Uterus (tissue), 2 donors: ENCODE measurements around the gene ENOPH1.

Source experiments
- CTCF ChIP-seq, 4 experiments: fragments of 200-600 bp in 2 of 4; fragments of 450-650 bp in 2 of 4; sonication (generic) in 2 of 4; IDR thresholded peaks; one replicate each; pipeline ENCODE4 v1.5.1; 2016 to 2019; ENCODE audit warnings: antibody characterized with exemption in 4 of 4, mild to moderate bottlenecking in 2 of 4, moderate library complexity in 1 of 4
- POLR2A ChIP-seq, 2 donors: fragments of 450-650 bp; IDR thresholded peaks; one replicate each; pipeline ENCODE4 v1.6.1; 2016; ENCODE audit warnings: antibody characterized with exemption in 2 of 2, mild to moderate bottlenecking in 1 of 2, moderate library complexity in 1 of 2

GRCh38 chr4:82489076-82489475 is 58.7 kb downstream of the ENOPH1 start:
- TF ChIP-seq CTCF (IDR thresholded peaks at IDR 0.05) (no peak), POLR2A (IDR thresholded peaks at IDR 0.05) (no peak)
